IMR-90 (cell line): Measurements from ENCODE around the gene CIB1. TPM values are rescaled to one million over a fixed set of nuclear protein-coding genes. Genes with fewer than 3 reads are reported as not detected.

Experiments used
- ATAC-seq: fragments of 200-7000 bp; cut with Tn5 transposase; 2 replicates; pipeline ENCODE4 v1.9.1; 2020; ENCODE audit warnings: low read depth, mild to moderate bottlenecking, moderate library complexity
- BruUV-seq: library from RNA; stranded (reverse); fragments of 400-500 nt; replicated peaks from 2 replicates; lab custom pipeline; 2021; lab: Mats Ljungman, UMichigan
- CTCF ChIA-PET: fragments of 300-600 bp; formaldehyde crosslinking; extraction: SDS; loops from one replicate; lab custom pipeline; 2021; ENCODE audit warnings: antibody characterized with exemption; lab: Yijun Ruan, JAX
- POLR2A ChIA-PET: fragments of 300-600 bp; sonication (Branson Sonifier 250); formaldehyde crosslinking; loops from one replicate; lab custom pipeline; 2022; ENCODE audit warnings: antibody characterized with exemption; ENCODE audit not compliant: unreplicated experiment; lab: Charles Lee
- DNase-seq: peaks from one replicate; pipeline ENCODE4 v3.0.0; 2013
- H2AFZ ChIP-seq: replicated peaks from 2 replicates; pipeline ENCODE3; 2013; ENCODE audit warnings: low read length, mild to moderate bottlenecking; ENCODE audit not compliant: poor library complexity
- H2AK5ac ChIP-seq: 2 replicates; pipeline ENCODE4 v1.6.1; 2013; ENCODE audit warnings: low read depth, low read length, inconsistent platforms
- H2AK9ac ChIP-seq: replicated peaks from 2 replicates; pipeline ENCODE3; 2013; ENCODE audit warnings: mild to moderate bottlenecking, low read depth, low read length, moderate library complexity; ENCODE audit not compliant: poor library complexity
- H2BK120ac ChIP-seq: 2 replicates; pipeline ENCODE4 v1.6.1; 2013; ENCODE audit warnings: low read depth, low read length, inconsistent platforms
- H2BK15ac ChIP-seq: 3 replicates; pipeline ENCODE4 v1.6.1; 2013; ENCODE audit warnings: low read depth, low read length, inconsistent platforms
- H2BK20ac ChIP-seq: 2 replicates; pipeline ENCODE4 v1.6.1; 2013; ENCODE audit warnings: low read depth, mild to moderate bottlenecking, inconsistent platforms, low read length, moderate library complexity
- H2BK5ac ChIP-seq: 2 replicates; pipeline ENCODE4 v1.6.1; 2013; ENCODE audit warnings: mild to moderate bottlenecking, low read depth, low read length, inconsistent platforms; ENCODE audit not compliant: poor library complexity, severe bottlenecking
- H3K14ac ChIP-seq: replicated peaks from 2 replicates; pipeline ENCODE4 v1.6.1; 2013; ENCODE audit warnings: low read depth, low read length, inconsistent platforms
- H3K18ac ChIP-seq: 2 replicates; pipeline ENCODE4 v1.6.1; 2013; ENCODE audit warnings: low read depth, low read length, control low read depth
- H3K23ac ChIP-seq: 2 replicates; pipeline ENCODE4 v1.6.1; 2013; ENCODE audit warnings: low read depth, low read length, inconsistent platforms
- H3K27ac ChIP-seq: 2 replicates; pipeline ENCODE4 v1.5.1; 2013; ENCODE audit warnings: mild to moderate bottlenecking, control low read depth, low read length; ENCODE audit not compliant: insufficient read depth
- H3K27me3 ChIP-seq: 2 replicates; pipeline ENCODE4 v1.6.1; 2013; ENCODE audit warnings: low read length; ENCODE audit not compliant: control insufficient read depth, insufficient read depth
- H3K36me3 ChIP-seq: 2 replicates; pipeline ENCODE4 v1.6.1; 2013; ENCODE audit warnings: low read length, mixed read lengths; ENCODE audit not compliant: control insufficient read depth, insufficient read depth
- H3K4ac ChIP-seq: 2 replicates; pipeline ENCODE4 v1.6.1; 2013; ENCODE audit warnings: low read depth, low read length, inconsistent platforms
- H3K4me1 ChIP-seq: 2 replicates; pipeline ENCODE4 v1.6.1; 2013; ENCODE audit warnings: low read length, mixed read lengths; ENCODE audit not compliant: control insufficient read depth, insufficient read depth
- H3K4me2 ChIP-seq: 2 replicates; pipeline ENCODE4 v1.6.1; 2013; ENCODE audit warnings: low read depth, mild to moderate bottlenecking, control low read depth, low read length, moderate library complexity
- H3K4me3 ChIP-seq: 2 replicates; pipeline ENCODE4 v1.5.1; 2013; ENCODE audit warnings: low read depth, mild to moderate bottlenecking, control low read depth, low read length, moderate library complexity; ENCODE audit not compliant: insufficient read depth
- H3K56ac ChIP-seq: 2 replicates; pipeline ENCODE4 v1.6.1; 2013; ENCODE audit warnings: low read length, inconsistent platforms; ENCODE audit not compliant: insufficient read depth; ENCODE audit errors: extremely low read depth
- H3K79me1 ChIP-seq, 2 experiments: 2 replicates each; pipeline ENCODE4 v1.6.1; 2013; ENCODE audit warnings: low read length in 2 of 2, inconsistent platforms in 1 of 2, low read depth in 1 of 2
- H3K9ac ChIP-seq: 2 replicates; pipeline ENCODE4 v1.6.1; 2013; ENCODE audit warnings: low read depth, low read length, control low read depth
- H3K9me1 ChIP-seq: 2 replicates; pipeline ENCODE4 v1.6.1; 2013; ENCODE audit warnings: low read length, inconsistent platforms; ENCODE audit not compliant: insufficient read depth
- H3K9me3 ChIP-seq: 2 replicates; pipeline ENCODE4 v1.6.1; 2013; ENCODE audit warnings: low read length; ENCODE audit not compliant: control insufficient read depth, insufficient read depth
- H4K20me1 ChIP-seq: 2 replicates; pipeline ENCODE4 v1.6.1; 2013; ENCODE audit warnings: low read length, inconsistent platforms; ENCODE audit not compliant: insufficient read depth
- H4K5ac ChIP-seq: 2 replicates; pipeline ENCODE4 v1.6.1; 2013; ENCODE audit warnings: mild to moderate bottlenecking, low read depth, low read length, control low read depth
- H4K8ac ChIP-seq, 2 experiments: 2 replicates each; pipeline ENCODE4 v1.6.1; 2013; ENCODE audit warnings: low read depth in 2 of 2, low read length in 2 of 2, control low read depth in 1 of 2, inconsistent platforms in 1 of 2
- H4K91ac ChIP-seq: 2 replicates; pipeline ENCODE4 v1.6.1; 2013; ENCODE audit warnings: low read depth, low read length, inconsistent platforms; ENCODE audit not compliant: insufficient read depth
- BHLHE40 ChIP-seq: fragments of 150-350 bp; IDR thresholded peaks from 2 replicates; pipeline ENCODE4 v1.6.1; 2016; ENCODE audit warnings: mild to moderate bottlenecking, low read depth, low read length
- CHD1 ChIP-seq: IDR thresholded peaks from 2 replicates; pipeline ENCODE4 v1.6.1; 2012; ENCODE audit warnings: low read depth, low read length, improper control_type of control experiment
- CTCF ChIP-seq: conservative IDR thresholded peaks from 2 replicates; pipeline ENCODE4 v1.5.1; 2012; ENCODE audit warnings: mild to moderate bottlenecking, low read depth, low read length, improper control_type of control experiment
- MAFK ChIP-seq: IDR thresholded peaks from 2 replicates; pipeline ENCODE4 v1.6.1; 2012; ENCODE audit warnings: low read depth, low read length, improper control_type of control experiment
- NFE2L2 ChIP-seq: fragments of 150-350 bp; IDR thresholded peaks from 2 replicates; pipeline ENCODE4 v1.6.1; 2016; ENCODE audit warnings: low read depth, mild to moderate bottlenecking, low read length
- POLR2A ChIP-seq: IDR thresholded peaks from 2 replicates; pipeline ENCODE4 v1.6.1; 2012; ENCODE audit warnings: mild to moderate bottlenecking, low read depth, low read length
- RAD21 ChIP-seq: IDR thresholded peaks from 2 replicates; pipeline ENCODE4 v1.6.1; 2012; ENCODE audit warnings: low read length, improper control_type of control experiment
- RFX5 ChIP-seq: IDR thresholded peaks from 2 replicates; pipeline ENCODE4 v1.8.0; 2012; ENCODE audit warnings: low read depth, mild to moderate bottlenecking, low read length, moderate library complexity
- SMC3 ChIP-seq: fragments of 150-350 bp; IDR thresholded peaks from 2 replicates; pipeline ENCODE4 v1.6.1; 2016; ENCODE audit warnings: low read depth, mild to moderate bottlenecking, antibody characterized with exemption, low read length, moderate library complexity
- USF2 ChIP-seq: fragments of 150-350 bp; IDR thresholded peaks from 2 replicates; pipeline ENCODE4 v1.6.1; 2017; ENCODE audit warnings: mild to moderate bottlenecking, antibody characterized with exemption, low read length, low read depth
- WGBS, 2 experiments: methylation state at CpG; one replicate each; pipeline versions ENCODE4 v1.1.5 to v1.1.7; 2013; ENCODE audit warnings: missing lambda C conversion rate in 2 of 2; ENCODE audit not compliant: insufficient read length in 1 of 2; ENCODE audit errors: extremely low coverage in 2 of 2; 5-methylcytosine and 5-hydroxymethylcytosine counted together
- dilution Hi-C: fragments of 300-500 bp; cut with HindIII; formaldehyde crosslinking; loops from one replicate; pipeline ENCODE4 v1.14.3; 2018; ENCODE audit warnings: low sequenced_read_pairs; ENCODE audit not compliant: unreplicated experiment
- in situ Hi-C: fragments of 300-500 bp; cut with MboI; formaldehyde crosslinking; loops from 3 replicates; pipeline ENCODE4 v1.14.3; 2019; ENCODE audit warnings: low sequenced_read_pairs, inconsistent platforms, mixed read lengths
- intact Hi-C: fragments of 100-400 bp; cut with micrococcal nuclease; formaldehyde crosslinking; loops from 2 replicates; pipeline ENCODE4 v1.10.0; 2022
- polyA plus RNA-seq, 3 experiments: library from polyadenylated mRNA; depleted of rRNA; stranded (reverse); fragments of >200 nt; gene quantifications; 2 replicates each; pipeline ENCODE4 v1.2.3, GENCODE V29; 2012; ENCODE audit warnings: low replicate concordance in 1 of 3
- total RNA-seq: library from RNA; depleted of rRNA; stranded (reverse); fragments of >200 nt; gene quantifications from 2 replicates; pipeline ENCODE4 v1.2.3, GENCODE V29; 2012

CIB1 gene
- total and polyA plus RNA-seq, 2 of the 4 experiments (the other 2 are of a cell fraction): 31.5 to 94.1 TPM

GRCh38 chr15:90184119-90184785 is 49.5 kb downstream of the CIB1 start:
- 19% methylated on average over 3 of the region's 27 CpGs; no CpG with 5 or more reads in 1 of the 2 experiments for WGBS, 2 experiments
- Histone ChIP-seq H3K36me3 (no peaks in the 10 kb centered on the region), H4K8ac (peak overlapping the region; percentile 32 to 75), H2BK120ac (peak overlapping the region; percentile 93), H2BK15ac (peak overlapping the region; percentile 12; the same call in 1 of the 3 replicates), H4K20me1 (no peaks in the 10 kb centered on the region), H2BK20ac (peak overlapping the region; percentile 38), H3K4ac (peak overlapping the region; percentile 90), H3K27ac (peak overlapping the region; percentile 45; the same call in 1 of the 2 replicates), H4K91ac (peak overlapping the region; percentile 59), H4K5ac (peak overlapping the region; percentile 93), H3K18ac (peak overlapping the region; percentile 76), H3K27me3 (peaks cover 4% of the 10 kb centered on the region; the same call in 1 of the 2 replicates), H3K9me1 (peaks cover 6% of the 10 kb centered on the region), H2AFZ (peak overlapping the region; percentile 98), H3K4me3 (peak overlapping the region; percentile 69), H2AK9ac (peak overlapping the region; percentile 90), H3K23ac (peak overlapping the region; percentile 73), H3K56ac (no peak overlapping the region), H3K14ac (peak overlapping the region; percentile 3), H3K4me2 (peak overlapping the region; percentile 78), H3K9me3 (no peaks in the 10 kb centered on the region), H3K4me1 (peaks cover 8% of the 10 kb centered on the region), H3K9ac (peak overlapping the region; percentile 35), H2AK5ac (peak overlapping the region; percentile 12), H2BK5ac (peak overlapping the region; percentile 67), H3K79me1 (peaks cover 0 to 4% of the 10 kb centered on the region in 2 experiments; a peak in 1 of 4 replicates)
- BruUV-seq: no TSS peak
- ChIA-PET CTCF (no interaction called here), POLR2A (no interaction called here)
- intact Hi-C loops: no loop called here
- dilution Hi-C loops: no loop called here
- no peak for TF ChIP-seq USF2
- TF ChIP-seq BHLHE40: no peak
- no peak for TF ChIP-seq MAFK
- no peak for TF ChIP-seq POLR2A
- no peak for TF ChIP-seq RAD21
- TF ChIP-seq SMC3: no peak
- no peak for TF ChIP-seq CHD1
- no peak for TF ChIP-seq RFX5
- no peak for TF ChIP-seq NFE2L2
- TF ChIP-seq CTCF: no peak
- in situ Hi-C loops: no loop called here
- ATAC-seq (peak; percentile 68), DNase-seq (no peak)
